DMS153 treated with DMSO at 0.1 percent for 48 hours (cell line): ENCODE data around the gene NOL3.

Experiments used
- DNase-seq: peaks from one replicate; lab custom pipeline; 2025; ENCODE audit not compliant: unreplicated experiment; lab: John Stamatoyannopoulos, UW

The NOL3 gene

GRCh38 chr16:67204076-67204475, 33.7 kb downstream of the NOL3 start:
- DNase-seq, result no peak

GRCh38 chr16:67206129-67206837, 35.9 kb downstream of the NOL3 start:
- DNase-seq, result no peak

GRCh38 chr16:67206838-67207248, 36.5 kb downstream of the NOL3 start:
- DNase-seq, result no peak

- DNase-seq, result no peak
Measured at GRCh38 chr16:67207249-67208091, 37.1 kb downstream of the NOL3 start.

- DNase-seq, result no peak
Measured at GRCh38 chr16:67208154-67208896, 38.0 kb downstream of the NOL3 start.

- no peak for DNase-seq
Measured at GRCh38 chr16:67209565-67209964, 39.2 kb downstream of the NOL3 start.

GRCh38 chr16:67210069-67210937, 40.0 kb downstream of the NOL3 start:
- no peak for DNase-seq

- no peak for DNase-seq
Measured at GRCh38 chr16:67211674-67212073, 41.3 kb downstream of the NOL3 start.

GRCh38 chr16:67212766-67213165, 42.4 kb downstream of the NOL3 start:
- no peak for DNase-seq

GRCh38 chr16:67213197-67214019, 43.1 kb downstream of the NOL3 start:
- no peak for DNase-seq

GRCh38 chr16:67215706-67216105, 45.4 kb downstream of the NOL3 start:
- DNase-seq, result no peak

GRCh38 chr16:67216612-67217490, 46.5 kb downstream of the NOL3 start:
- DNase-seq, result no peak

GRCh38 chr16:67223992-67224391, 53.7 kb downstream of the NOL3 start:
- DNase-seq, result no peak
